HG03439 (cell line): ENCODE measurements around the gene CDCP1.
"Not testable (repeated sequence)": the region's sequence is repeated elsewhere in the genome, so short reads cannot be mapped to it uniquely, and the experiment has no call there.

ENCODE experiments used
- ATAC-seq: cut with Tn5 transposase; IDR thresholded peaks from one replicate; pipeline ENCODE4 v1.9.1; 2021; ENCODE audit warnings: mild to moderate bottlenecking, moderate library complexity; ENCODE audit not compliant: unreplicated experiment

Gene CDCP1

DNA sequence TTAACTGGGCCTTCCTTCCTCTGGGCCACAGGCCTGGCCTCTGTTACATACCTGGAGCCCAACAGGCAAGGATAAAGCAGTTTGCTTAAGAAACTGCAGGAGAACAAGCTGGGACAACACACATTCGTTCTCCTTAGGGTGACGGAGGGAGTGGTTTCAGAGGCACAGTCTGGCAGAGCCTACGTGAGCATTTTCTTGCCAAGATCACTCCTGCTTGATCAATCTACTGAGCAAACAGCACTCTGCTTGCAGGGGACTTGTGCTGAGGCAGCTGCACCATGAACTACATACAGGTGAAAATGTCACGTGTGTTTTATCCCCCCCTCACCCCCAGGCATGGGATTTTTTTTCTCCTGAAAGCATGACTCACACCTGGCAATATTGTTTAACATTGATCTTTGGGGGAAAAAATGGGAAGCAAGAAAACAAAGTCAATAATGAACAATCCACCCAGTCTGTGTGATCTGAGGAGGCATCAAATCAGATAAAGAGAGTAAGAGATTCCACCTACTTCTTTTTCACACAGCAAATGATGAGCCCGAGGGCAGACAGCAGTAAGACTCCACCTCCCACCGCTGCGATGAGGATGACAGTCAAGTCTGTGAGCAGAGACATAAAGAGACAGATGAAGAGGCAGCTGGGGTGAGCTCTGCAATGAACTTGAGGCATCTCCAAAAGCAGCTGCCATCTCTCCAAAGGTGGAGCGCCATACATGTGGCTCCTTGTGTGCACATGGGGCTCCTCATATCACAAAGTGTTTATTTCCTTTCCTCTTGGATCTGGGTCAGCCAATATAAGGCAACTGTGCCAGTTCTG, 57.4 kb downstream of the CDCP1 start:
- no peak for ATAC-seq

DNA sequence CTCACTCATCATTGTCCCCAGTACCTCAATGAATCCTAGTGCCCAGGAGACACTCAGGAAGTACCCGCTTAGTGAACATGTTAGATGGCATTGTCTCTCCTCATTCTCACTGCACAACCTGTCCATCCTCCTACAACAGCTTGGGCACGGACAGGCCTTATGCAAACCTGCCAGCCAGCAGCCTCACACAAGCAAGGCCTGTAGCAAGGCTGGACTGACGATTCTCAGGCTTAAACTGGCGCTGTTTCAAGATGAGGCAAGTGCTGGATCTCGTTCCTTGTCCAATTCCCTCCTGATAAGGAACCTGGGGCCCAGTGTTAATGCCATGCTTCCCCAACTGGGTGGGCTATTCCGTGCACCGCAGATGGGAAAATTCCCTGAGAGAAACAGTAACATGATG, 59.0 kb downstream of the CDCP1 start:
- ATAC-seq = no peak

DNA sequence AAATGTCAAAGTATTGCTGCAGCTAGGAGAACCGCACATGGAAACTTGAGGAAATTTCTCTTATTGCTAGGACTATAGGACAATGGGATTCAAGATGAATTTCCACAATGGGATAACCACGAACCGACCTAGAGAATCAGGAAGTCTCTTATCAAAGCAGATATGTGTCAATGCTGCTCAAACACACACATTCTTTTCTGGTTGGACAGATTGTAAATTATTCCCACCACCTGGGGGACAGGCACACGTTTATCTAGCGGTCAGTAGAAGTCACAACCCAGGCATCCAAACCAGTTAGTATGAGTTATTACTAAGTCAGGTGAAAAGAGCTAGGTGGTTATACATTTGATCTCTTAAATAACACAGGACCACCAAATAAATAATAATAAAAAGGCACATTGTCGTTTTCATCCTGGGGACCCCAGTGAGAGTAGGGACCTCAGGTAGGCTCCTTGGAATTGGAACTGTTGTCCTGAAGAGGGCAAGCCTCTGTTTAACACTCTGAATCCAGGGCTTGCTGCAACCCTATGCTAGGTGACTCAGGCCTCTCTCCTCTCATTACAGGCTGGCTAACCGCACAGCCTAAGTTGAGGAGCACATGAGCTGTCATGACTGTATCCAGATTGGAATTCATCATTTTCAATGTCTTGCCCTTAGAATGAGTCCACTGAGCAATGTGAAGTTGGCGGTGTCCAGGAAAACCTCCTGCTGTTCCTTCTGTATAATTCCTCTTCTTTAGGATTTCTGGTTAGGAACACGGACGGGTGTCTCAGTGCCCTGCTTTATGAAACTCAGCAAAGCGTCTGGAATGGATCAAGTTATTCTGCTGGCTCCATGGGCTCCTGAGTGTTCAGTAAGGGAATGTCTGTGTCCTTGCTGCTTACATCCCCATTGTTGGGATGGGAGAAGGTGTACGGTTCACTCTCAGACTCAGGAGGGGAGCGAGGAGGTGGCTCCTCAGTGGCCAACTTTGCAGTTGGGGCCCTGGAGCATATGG, 61.1 kb downstream of the CDCP1 start:
- ATAC-seq = no peak

DNA sequence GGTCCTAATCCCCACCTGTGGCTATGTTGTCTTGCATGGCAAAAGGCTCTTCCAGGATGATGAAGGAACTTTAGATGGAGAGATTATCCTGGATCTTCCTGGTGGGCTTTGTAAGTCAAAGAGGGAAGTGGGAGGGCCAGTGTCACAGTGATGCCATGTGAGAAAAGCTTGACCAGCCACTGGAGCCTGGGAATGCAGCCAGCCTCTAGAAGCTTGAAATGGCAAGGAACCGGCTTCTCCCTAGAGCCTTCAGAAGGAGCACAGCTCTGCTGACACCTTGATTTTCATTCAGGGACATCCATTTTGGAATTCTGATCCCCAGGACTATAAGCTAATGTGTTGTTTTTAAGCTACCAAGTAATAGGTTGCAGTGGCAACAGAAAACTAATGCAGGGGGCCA, 61.8 kb downstream of the CDCP1 start:
- ATAC-seq = no peak

DNA sequence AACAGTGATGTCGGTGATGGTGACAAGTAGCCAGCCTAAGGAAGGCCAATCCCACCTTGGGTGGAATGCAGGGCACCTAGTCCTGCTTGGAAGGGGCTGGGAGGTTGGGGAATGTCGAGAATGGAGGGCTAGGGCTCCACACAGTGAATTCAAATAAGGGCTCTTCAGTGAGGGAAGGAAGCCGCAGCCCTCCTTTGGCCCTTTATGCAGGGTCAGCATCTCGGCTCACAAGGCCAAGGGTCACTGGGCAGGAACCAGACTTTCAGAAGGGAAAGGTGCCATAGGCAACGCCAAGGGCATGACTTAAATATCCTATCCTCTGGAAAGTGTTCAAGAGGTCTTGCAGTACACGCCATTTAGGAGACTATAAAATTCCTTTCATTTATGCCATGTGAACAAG, 63.2 kb downstream of the CDCP1 start:
- ATAC-seq = no peak

DNA sequence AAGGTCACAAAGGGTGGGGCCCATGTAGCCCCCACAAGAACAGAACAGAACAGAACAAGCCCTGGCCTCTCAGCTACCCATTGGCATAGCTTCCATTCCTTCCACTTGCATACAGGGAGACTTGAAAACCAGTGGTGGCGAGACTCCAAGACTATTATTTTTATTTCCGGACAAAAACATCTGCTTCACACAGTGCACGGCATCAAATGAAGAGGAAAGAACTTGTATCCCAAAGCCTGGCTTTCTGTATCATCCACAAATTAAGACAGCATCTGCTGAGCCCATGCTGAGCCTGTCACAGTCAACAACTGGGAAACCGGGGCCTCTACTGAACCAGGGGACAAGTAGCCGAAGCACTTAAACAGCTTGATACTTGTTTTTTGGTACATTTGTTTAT, 64.0 kb downstream of the CDCP1 start:
- no peak for ATAC-seq

DNA sequence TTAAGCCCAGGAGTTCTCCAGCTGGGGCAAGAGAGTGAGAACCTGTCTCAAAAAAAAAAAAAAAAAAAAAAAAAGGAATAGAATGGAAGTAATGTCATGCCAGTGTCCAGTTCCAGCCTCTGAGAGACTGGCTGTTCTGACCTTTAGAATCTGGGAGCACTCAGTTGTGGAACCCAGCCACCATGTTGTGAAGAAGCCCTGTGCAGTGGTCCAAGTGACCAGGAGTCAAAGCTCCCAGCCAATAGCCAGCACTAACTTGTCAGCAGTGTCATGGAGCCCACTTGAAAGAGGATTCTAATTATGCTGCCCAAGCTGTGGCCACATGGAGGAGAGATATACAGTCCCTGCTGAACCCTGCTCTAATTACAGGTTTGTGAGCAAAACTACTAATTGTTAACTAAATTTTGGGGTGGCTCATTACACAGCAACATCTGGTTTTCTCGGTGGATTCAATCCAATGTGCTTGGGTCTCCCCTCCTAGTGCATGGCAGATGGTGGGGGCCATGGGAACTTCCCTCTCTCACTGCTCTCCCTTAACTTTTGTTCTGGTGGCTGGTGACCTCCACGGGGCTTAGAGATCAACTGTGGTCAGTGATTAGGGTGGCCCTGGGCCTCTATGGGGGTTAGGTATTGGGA, 64.6 kb downstream of the CDCP1 start:
- no peak for ATAC-seq

DNA sequence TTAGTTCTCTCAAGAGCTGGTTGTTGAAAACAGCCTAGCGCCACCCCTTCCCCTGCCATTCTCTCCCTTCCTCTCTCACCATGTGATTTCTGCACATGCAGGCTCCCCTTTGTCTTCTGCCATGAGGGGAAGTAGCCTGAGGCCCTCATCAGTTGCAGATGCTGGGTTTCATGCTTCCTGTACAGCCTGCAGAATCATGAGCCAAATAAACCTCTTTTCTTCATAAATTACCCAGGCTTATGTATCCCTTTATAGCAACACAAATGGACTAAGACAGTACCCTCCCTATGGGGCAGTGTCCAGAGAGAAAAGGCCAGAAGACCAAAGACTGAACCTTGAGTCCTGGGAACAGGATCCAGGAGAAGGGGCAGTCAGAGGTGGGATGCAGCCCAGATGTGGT, 65.4 kb downstream of the CDCP1 start:
- no peak for ATAC-seq

DNA sequence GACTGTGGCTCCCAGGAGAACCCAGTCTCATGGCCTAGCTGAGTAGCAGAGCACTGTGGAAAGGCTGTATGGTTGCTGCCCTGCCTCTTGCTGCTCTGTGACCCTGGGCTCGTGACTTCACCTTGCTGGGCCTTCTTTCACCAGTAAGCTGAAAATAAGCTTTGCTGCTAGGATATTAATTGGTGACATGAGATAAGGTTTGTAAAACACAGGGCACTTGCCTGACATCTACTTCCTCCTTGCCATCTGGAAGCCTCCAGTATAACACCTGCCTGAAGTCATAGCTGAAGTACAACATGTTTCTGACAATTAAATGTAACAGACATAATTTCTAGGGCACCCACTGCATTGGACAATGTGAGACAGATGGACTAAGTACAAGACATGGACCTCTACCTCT, 66.5 kb downstream of the CDCP1 start:
- no peak for ATAC-seq

DNA sequence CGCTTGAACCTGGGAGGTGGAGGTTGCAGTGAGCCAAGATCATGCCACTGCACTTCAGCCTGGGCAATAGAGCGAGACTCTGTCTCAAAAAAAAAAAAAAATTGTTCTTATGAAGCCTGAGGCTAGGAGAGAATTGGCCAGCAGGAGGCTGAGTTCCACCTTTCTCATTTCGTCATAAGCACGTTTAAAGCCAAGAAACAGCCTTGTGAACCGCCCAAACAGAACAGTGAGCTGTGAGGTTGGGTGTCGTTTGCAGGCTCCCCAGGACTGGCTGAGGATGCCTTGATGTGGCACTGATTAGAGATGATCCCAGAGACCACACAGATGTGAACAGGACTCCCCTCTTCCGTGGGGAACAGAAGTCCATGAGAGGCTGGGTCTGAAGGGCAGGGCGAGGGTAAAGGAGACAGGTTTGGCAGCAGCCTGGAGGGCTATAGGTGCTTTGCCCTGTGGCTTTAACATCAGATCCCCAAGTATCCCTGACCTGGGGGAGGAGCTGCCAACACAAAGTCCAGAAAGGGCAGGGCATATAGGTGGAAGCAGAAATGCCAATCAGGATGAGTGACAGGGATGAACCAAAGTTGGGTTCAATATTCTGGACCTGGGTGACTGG, 67.2 kb downstream of the CDCP1 start:
- ATAC-seq = no peak

DNA sequence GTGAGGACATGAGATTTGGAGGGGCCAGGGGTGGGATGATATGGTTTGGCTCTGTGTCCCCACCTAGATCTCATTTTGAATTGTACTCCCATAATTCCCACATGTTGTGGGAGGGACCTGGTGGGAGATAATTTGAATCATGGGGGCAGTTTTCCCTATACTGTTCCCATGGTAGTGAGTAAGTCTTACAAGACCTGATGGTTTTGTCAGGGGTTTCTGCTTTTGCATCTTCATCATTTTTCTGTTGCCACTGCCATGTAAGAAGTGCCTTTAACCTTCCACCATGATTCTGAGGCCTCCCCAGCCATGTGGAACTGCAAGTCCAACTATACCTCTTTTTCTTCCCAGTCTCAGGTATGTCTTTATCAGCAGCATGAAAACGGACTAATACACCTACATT, 67.9 kb downstream of the CDCP1 start:
- not testable (repeated sequence) for ATAC-seq

DNA sequence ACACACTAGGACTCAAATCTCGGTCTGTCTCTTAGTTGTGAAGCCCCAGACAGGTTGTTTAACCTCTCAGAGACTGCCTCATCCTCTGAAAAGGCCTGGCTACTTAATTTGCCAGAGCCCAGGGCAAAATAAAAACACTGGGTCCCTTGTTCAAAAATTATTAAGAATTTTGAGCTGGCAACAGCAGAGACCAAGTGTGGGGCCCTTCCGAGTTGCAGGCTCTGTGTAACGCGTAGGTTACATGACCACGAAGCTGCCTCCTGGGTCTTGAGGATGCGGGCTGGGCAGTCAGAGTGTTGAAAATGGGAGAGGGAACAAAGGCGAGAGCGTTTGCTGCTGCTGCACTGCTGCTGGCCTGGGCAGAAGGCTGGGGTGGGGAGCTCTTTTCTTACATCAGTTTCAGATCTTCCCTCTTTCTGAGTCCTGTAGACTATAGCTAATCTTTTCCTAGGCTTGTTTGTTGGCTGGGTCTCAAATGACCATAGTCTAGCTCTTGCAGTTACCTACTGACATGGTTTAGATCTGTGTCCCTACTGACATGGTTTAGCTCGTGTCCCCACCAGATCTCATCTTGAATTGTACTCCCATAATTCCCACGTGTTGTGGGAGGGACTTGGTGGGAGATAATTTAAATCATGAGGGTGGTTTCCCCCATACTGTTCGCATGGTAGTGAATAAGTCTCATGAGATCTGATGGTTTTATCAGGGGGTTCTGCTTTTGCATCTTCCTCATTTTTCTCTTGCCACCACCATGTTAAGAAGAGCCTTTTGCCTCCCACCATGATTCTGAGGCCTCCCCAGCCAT, 70.2 kb downstream of the CDCP1 start:
- ATAC-seq = no peak

DNA sequence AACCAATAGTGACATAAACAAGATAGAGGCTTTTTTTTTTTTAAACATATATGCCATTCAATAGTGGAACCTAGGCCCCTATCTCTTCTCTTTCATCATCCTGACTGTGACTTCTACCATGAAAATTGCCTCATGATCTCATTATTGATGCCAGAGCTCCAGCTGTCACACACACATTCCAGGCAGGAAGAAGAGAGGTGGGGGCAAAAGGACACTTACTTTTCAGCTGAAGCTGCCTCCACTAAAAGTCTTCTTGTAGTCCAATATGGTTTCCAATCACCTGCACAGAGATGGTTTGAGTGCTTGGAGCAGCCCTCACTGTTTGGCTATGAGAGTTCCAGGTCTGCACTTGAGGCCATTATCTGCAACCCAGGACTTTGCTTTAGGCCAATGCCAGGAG, 75.1 kb downstream of the CDCP1 start:
- ATAC-seq = no peak

DNA sequence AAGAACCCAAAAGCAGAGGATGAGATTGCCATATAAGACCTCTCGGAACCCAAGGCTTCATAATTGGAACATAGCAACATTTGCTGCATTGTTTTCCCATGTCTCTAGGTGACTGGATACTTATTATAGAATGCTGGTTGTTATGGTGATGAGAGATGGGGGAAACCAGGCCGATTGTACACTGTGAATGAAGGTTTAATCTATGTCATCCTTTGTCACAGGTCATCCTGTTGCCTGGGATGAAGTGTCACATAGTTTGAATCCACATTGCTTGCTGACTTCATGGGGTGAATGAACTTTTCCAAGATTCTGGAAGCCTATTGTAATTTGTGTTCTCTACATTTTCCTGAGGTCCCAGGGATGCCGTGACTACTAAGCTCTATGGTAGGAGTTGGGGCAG, 78.2 kb downstream of the CDCP1 start:
- ATAC-seq = no peak

DNA sequence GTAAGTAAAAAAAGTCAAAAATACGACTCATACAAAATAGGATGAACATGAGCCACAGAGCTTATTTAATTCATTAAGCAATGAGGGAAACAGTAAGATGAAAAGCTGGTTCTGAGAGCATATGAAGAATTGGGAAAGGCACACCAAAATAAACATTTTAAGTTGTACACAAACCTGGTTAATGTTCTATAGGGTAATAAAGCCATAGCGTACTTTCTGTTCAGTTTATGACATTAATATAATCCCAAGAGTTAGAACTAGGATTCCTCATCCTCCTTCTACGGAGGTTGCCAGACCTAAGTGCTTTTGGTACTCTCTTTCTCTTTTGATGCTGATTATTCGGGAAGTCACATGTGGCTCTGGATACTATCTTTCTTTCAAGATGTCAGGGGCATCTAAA, 78.7 kb downstream of the CDCP1 start:
- ATAC-seq = no peak

DNA sequence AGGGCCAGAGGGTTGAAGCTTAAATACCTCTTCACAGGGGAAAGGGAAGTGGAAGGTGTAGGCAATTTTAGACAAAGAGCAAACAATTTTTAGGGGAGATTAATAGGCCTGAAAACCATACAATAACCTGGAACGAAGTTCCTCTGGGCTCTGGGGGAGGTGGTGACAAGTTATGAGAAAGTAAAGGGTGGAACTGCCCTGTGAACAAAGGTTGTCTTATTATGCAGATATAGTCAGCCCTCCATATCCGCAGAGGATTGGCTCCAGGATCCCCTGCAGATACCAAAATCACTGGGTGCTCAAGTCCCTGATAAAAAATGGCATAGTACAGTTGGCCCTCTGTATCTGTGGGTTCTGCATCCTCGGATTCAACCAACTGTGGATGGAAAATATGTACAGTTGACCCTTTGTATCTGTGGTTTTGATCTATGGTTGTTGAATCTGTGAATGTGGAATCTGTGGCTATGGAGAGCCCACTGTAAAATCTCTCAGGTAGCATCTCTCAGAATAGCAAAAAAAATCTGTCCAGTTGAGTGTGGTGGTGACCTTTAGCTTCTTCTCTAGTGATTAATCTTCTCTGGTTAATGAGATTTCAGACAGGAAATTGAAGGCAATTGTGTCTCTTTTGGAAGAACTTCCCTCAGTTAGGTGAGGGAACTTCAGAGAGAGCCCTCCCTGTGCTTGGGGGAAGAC, 79.9 kb downstream of the CDCP1 start:
- no peak for ATAC-seq

DNA sequence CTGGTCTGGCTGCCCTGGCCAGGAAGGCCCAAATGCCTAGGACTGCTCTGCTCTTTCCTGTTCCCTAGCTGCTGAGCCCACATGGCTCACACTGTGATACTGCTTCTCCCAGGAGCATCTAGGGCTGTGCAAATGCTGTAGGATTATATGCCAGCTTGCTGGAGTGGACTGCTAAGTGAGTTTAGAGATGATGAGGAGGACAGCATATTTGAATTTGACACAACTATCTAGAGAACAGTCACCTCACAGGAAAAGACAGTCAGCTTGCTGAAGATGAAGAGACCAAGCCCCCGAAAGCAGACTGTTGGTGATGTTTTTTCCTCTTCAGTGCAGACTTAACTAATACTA, 80.8 kb downstream of the CDCP1 start:
- ATAC-seq = no peak

DNA sequence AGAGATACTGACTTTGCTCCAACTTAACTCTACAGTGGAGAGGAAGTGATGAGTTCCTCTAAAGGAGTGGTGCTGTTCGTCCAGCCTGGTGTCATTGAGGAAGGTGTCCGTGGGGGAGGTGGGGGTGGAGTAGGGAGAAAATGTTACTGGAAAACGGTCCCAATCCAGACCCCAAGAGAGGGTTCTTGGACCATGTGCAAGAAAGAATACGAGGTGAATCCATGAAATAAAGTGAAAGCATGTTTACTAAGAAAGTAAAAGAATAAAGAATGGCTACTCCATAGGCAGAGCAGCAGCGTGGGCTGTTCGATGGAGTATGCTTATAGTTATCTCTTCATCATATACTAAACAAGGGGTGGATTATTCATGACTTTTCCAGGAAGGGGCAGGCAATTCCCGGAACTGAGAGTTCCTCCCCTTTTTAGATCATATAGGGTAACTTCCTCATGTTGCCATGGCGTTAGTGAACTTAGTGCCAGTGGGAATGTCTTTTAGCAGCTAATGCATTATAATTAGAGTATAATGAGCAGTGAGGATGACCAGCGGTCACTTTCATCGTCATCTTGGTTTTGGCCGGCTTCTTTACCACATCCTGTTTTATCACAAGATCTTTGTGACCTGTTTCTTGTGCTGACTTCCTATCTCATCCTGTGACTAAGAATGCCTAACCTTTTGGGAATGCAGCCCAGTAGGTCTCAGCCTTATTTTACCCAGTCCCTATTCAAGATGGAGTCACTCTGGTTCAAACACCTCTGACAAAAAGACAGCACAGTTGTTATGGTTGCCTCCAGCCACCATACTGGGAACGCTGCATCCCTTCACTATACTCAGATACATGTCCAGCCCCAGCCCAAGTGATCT, 81.4 kb downstream of the CDCP1 start:
- ATAC-seq = no peak

DNA sequence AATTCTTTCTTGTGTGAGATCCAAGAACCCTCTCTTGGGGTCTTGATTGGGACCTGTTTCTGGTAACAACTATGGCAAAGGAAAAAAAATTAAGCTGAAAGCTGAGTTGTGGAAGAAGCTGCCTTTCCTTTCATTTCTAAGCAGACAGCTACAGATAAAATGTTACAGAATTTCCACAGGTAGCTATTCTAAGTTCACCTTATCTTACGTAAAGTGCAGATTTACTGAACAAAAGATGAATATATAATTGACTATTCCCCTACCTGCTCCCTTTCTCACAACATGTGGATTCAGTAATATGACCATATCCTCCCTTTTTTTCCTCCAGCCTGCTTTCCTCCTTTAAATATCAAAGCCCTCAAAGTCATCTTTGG, 83.5 kb downstream of the CDCP1 start:
- no peak for ATAC-seq
